ENCODE data around the gene OGFRL1.

DNA sequence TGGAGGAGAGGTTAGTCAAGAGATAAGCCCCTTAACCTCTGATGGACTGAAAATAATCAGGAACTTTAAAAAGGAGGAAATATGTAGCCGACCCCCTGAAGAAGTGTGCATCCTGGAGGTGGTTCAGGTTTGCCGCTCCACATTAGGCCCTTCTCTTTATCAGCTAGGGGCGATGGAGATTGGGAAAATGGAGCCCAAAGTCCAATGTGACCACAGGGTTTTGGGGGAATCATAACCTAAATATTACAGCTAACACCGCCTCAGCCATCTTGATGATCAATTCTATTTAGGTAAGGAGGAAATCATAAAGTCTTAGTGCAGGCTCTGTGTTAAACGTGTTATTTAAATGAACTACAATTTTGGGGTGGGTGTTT lies 1.2 kb downstream of the OGFRL1 start:
- TF ChIP-seq, protein P1, sequence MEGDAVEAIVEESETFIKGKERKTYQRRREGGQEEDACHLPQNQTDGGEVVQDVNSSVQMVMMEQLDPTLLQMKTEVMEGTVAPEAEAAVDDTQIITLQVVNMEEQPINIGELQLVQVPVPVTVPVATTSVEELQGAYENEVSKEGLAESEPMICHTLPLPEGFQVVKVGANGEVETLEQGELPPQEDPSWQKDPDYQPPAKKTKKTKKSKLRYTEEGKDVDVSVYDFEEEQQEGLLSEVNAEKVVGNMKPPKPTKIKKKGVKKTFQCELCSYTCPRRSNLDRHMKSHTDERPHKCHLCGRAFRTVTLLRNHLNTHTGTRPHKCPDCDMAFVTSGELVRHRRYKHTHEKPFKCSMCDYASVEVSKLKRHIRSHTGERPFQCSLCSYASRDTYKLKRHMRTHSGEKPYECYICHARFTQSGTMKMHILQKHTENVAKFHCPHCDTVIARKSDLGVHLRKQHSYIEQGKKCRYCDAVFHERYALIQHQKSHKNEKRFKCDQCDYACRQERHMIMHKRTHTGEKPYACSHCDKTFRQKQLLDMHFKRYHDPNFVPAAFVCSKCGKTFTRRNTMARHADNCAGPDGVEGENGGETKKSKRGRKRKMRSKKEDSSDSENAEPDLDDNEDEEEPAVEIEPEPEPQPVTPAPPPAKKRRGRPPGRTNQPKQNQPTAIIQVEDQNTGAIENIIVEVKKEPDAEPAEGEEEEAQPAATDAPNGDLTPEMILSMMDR (IDR thresholded peaks at IDR 0.05), result no peak
- TF ChIP-seq POLR2A (IDR thresholded peaks at IDR 0.05) (no peak), POLR2AphosphoS5 (IDR thresholded peaks at IDR 0.05) (no peak)

Measured in suprapubic skin (tissue), 4 donors.